RWPE1 (cell line): ENCODE measurements around the gene FAM174C.
A peak's percentile ranks its signal among the peaks of the same experiment; 100 is the strongest.

Experiments
- CTCF ChIA-PET: fragments of 350-600 bp; sonication (Branson Sonifier 250); formaldehyde crosslinking; extraction: SDS; loops from one replicate; lab custom pipeline; 2021; lab: Yijun Ruan, JAX
- POLR2A ChIA-PET: fragments of 400-600 bp; formaldehyde crosslinking; extraction: SDS; loops from one replicate; lab custom pipeline; 2020; ENCODE audit warnings: antibody characterized with exemption; ENCODE audit not compliant: low non-redundant PET; lab: Yijun Ruan, JAX
- DNase-seq: peaks from one replicate; pipeline ENCODE4 v3.0.0; 2012; ENCODE audit warnings: low spot score
- H3K27ac ChIP-seq: fragments of 450-650 bp; 2 replicates; pipeline ENCODE4 v1.5.1; 2017
- CTCF ChIP-seq: fragments of 450-650 bp; conservative IDR thresholded peaks from 2 replicates; pipeline ENCODE4 v1.5.1; 2017; ENCODE audit warnings: low read depth, mild to moderate bottlenecking

The FAM174C gene

GRCh38 chr19:1280636-1281568 is 5.6 kb downstream of the FAM174C start:
- H3K27ac ChIP-seq: peak overlapping the region; percentile 100
- CTCF ChIA-PET: interaction anchor here (0.6 to 1.7 kb wide), 6 partner anchors 10 to 1619 kb away, joined by 3 to 12 read pairs (median 3); no protein-coding TSS in a partner anchor
- POLR2A ChIA-PET: no interaction called here
- TF ChIP-seq CTCF: no peak
- DNase-seq: no peak

- ChIA-PET CTCF (no interaction called here), POLR2A (no interaction called here)
- TF ChIP-seq CTCF: no peak
- H3K27ac ChIP-seq: no peak overlapping the region
- DNase-seq: no peak
These were observed 6.4 kb downstream of the FAM174C start for GRCh38 chr19:1281569-1282287.

- POLR2A ChIA-PET: no interaction called here
These were observed 7.4 kb downstream of the FAM174C start for GRCh38 chr19:1282588-1283206.

GRCh38 chr19:1283207-1283916 is 8.0 kb downstream of the FAM174C start:
- TF ChIP-seq CTCF: no peak
- ChIA-PET POLR2A (no interaction called here), CTCF (interaction anchor here (0.5 to 0.7 kb wide), 2 partner anchors 11 to 137 kb away, joined by 3 to 5 read pairs; no protein-coding TSS in a partner anchor)
- H3K27ac ChIP-seq: no peak overlapping the region
- no peak for DNase-seq

More at GRCh38 chr19:1282588-1283206, 7.4 kb downstream of the FAM174C start:
- TF ChIP-seq CTCF: no peak
- no peak for DNase-seq
- no peak overlapping the region for H3K27ac ChIP-seq
- CTCF ChIA-PET: interaction anchor here (0.5 kb wide), 1 partner anchor 11 kb away, joined by 5 read pairs; no protein-coding TSS in a partner anchor

- no peak for DNase-seq
- ChIA-PET POLR2A (no interaction called here), CTCF (interaction anchor here (0.7 kb wide), 1 partner anchor 137 kb away, joined by 3 read pairs; no protein-coding TSS in a partner anchor)
- TF ChIP-seq CTCF: no peak
- peak overlapping the region; percentile 32 for H3K27ac ChIP-seq
These were observed 8.6 kb downstream of the FAM174C start for GRCh38 chr19:1283917-1284292.
